HCT116 (cell line): ENCODE data around the gene ASPHD1. TPM values are rescaled to one million over a fixed set of nuclear protein-coding genes. Genes with fewer than 3 reads are reported as not detected.

Experiments used
- ATAC-seq: fragments of 200-7000 bp; cut with Tn5 transposase; 2 replicates; pipeline ENCODE4 v1.9.1; 2020; ENCODE audit warnings: mild to moderate bottlenecking, moderate library complexity
- BruUV-seq: library from RNA; stranded (reverse); fragments of 400-500 nt; replicated peaks from 2 replicates; lab custom pipeline; 2021; lab: Mats Ljungman, UMichigan
- CTCF ChIA-PET: fragments of 300-600 bp; sonication (Branson Sonifier 250); formaldehyde crosslinking; loops from one replicate; lab custom pipeline; 2021; ENCODE audit warnings: antibody characterized with exemption; lab: Charles Lee
- POLR2A ChIA-PET: fragments of 300-600, 350-600 bp; sonication (Branson Sonifier 250); formaldehyde crosslinking; loops from one replicate; lab custom pipeline; 2021; ENCODE audit warnings: antibody characterized with exemption; lab: Charles Lee
- RAD21 ChIA-PET, 2 experiments: fragments of 300-600 bp; sonication (Branson Sonifier 250); formaldehyde crosslinking; loops; one replicate each; lab custom pipeline; 2023; ENCODE audit warnings: low total read pairs in 2 of 2; ENCODE audit not compliant: uncharacterized antibody in 2 of 2, unreplicated experiment in 2 of 2, low non-redundant PET in 1 of 2; lab: Charles Lee
- DNase-seq: peaks from one replicate; pipeline ENCODE4 v3.0.0-alpha.2; 2010; ENCODE audit warnings: low read depth, low spot score
- H2AFZ ChIP-seq: fragments of 200-600 bp; shearing (Covaris generic), sonication (generic); 2 replicates; pipeline ENCODE4 v1.6.1; 2017; ENCODE audit warnings: low read depth, mixed run types, mixed read lengths, antibody characterized with exemption, low read length; ENCODE audit not compliant: poor library complexity, severe bottlenecking
- H3K27ac ChIP-seq: 2 replicates; pipeline ENCODE4 v1.5.1; 2012; ENCODE audit warnings: low read depth, low read length
- H3K27me3 ChIP-seq: fragments of 200-600 bp; sonication (generic); 2 replicates; pipeline ENCODE4 v1.6.1; 2016; ENCODE audit warnings: mixed run types, low read length, mixed read lengths; ENCODE audit not compliant: insufficient read depth
- H3K36me3 ChIP-seq, 2 experiments: fragments of 200-500 bp in 1 of 2; fragments of 200-600 bp in 1 of 2; sonication (Bioruptor generic) in 1 of 2; sonication (generic) in 1 of 2; 2 replicates each; pipeline versions ENCODE4 v1.5.1 to v1.6.1; 2014 to 2016; ENCODE audit warnings: low read length in 2 of 2, inconsistent platforms in 1 of 2, mixed read lengths in 1 of 2, mixed run types in 1 of 2; ENCODE audit not compliant: insufficient read depth in 2 of 2, control insufficient read depth in 1 of 2
- H3K4me1 ChIP-seq, 2 experiments: fragments of 200-600 bp in 1 of 2; sonication (generic) in 1 of 2; 2 replicates each; pipeline versions ENCODE4 v1.5.1 to v1.6.1; 2012 to 2017; ENCODE audit warnings: low read length in 2 of 2, inconsistent platforms in 1 of 2, mild to moderate bottlenecking in 1 of 2, mixed read lengths in 1 of 2, mixed run types in 1 of 2, moderate library complexity in 1 of 2; ENCODE audit not compliant: insufficient read depth in 2 of 2, control insufficient read depth in 1 of 2
- H3K4me2 ChIP-seq: fragments of 200-600 bp; sonication (generic); 2 replicates; pipeline ENCODE4 v1.6.1; 2017; ENCODE audit warnings: mixed run types, low read length, mixed read lengths
- H3K4me3 ChIP-seq, 2 experiments: fragments of 200-600 bp in 1 of 2; sonication (generic) in 1 of 2; replicated peaks in 1 of 2; 2 replicates each; pipeline ENCODE4 v1.5.1; 2011 to 2016; ENCODE audit warnings: low read length in 2 of 2, control low read depth in 1 of 2, low read depth in 1 of 2, mild to moderate bottlenecking in 1 of 2, mixed read lengths in 1 of 2, mixed run types in 1 of 2
- H3K79me2 ChIP-seq: fragments of 200-600 bp; sonication (generic); 2 replicates; pipeline ENCODE4 v1.6.1; 2017; ENCODE audit warnings: mild to moderate bottlenecking, mixed run types, low read length, moderate library complexity, mixed read lengths; ENCODE audit not compliant: insufficient read depth
- H3K9ac ChIP-seq: fragments of 200-600 bp; sonication (generic); 2 replicates; pipeline ENCODE4 v1.6.1; 2016; ENCODE audit warnings: low read length, mixed read lengths
- H3K9me2 ChIP-seq: fragments of 200-600 bp; sonication (generic), shearing (Covaris generic); 2 replicates; pipeline ENCODE4 v1.6.1; 2017; ENCODE audit warnings: mixed run types, mild to moderate bottlenecking, moderate library complexity; ENCODE audit not compliant: insufficient read depth
- H3K9me3 ChIP-seq, 2 experiments: fragments of 200-500 bp in 1 of 2; fragments of 200-600 bp in 1 of 2; sonication (Bioruptor generic) in 1 of 2; sonication (generic) in 1 of 2; 2 replicates each; pipeline ENCODE4 v1.6.1; 2014 to 2017; ENCODE audit warnings: low read length in 2 of 2, mixed read lengths in 2 of 2, inconsistent platforms in 1 of 2, low read depth in 1 of 2, mild to moderate bottlenecking in 1 of 2, mixed run types in 1 of 2, moderate library complexity in 1 of 2; ENCODE audit not compliant: control insufficient read depth in 1 of 2, insufficient read depth in 1 of 2
- H4K20me1 ChIP-seq: fragments of 200-600 bp; sonication (generic), shearing (Covaris generic); 2 replicates; pipeline ENCODE4 v1.6.1; 2017; ENCODE audit warnings: mixed run types, mild to moderate bottlenecking, moderate library complexity; ENCODE audit not compliant: insufficient read depth
- CBX3 ChIP-seq: IDR thresholded peaks from 2 replicates; pipeline ENCODE4 v1.6.1; 2012; ENCODE audit warnings: low read depth
- CEBPB ChIP-seq: IDR thresholded peaks from 2 replicates; pipeline ENCODE4 v1.6.1; 2012; ENCODE audit warnings: low read depth
- MAX ChIP-seq: IDR thresholded peaks from 2 replicates; pipeline ENCODE4 v1.6.1; 2012
- POLR2A ChIP-seq: IDR thresholded peaks from 2 replicates; pipeline ENCODE4 v1.7.0; 2011; ENCODE audit warnings: borderline replicate concordance; ENCODE audit not compliant: insufficient read depth, insufficient read length; ENCODE audit errors: extremely low read depth
- POLR2AphosphoS5 ChIP-seq: IDR thresholded peaks from 2 replicates; pipeline ENCODE4 v1.6.1; 2011; ENCODE audit warnings: mild to moderate bottlenecking, low read depth, low read length, moderate library complexity
- RAD21 ChIP-seq: IDR thresholded peaks from 2 replicates; pipeline ENCODE4 v1.6.1; 2012; ENCODE audit warnings: low read depth, mild to moderate bottlenecking
- TCF7L2 ChIP-seq: IDR thresholded peaks from 2 replicates; pipeline ENCODE4 v1.7.0; 2011; ENCODE audit warnings: borderline replicate concordance, inconsistent platforms; ENCODE audit not compliant: insufficient read depth, insufficient read length; ENCODE audit errors: extremely low read depth
- intact Hi-C: fragments of 100-400 bp; cut with micrococcal nuclease; formaldehyde crosslinking; loops from 2 replicates; pipeline ENCODE4 v1.10.0; 2022
- total RNA-seq: library from RNA; stranded (reverse); gene quantifications from one replicate; pipeline ENCODE4 v1.2.1, GENCODE V29; 2021; ENCODE audit not compliant: unreplicated experiment

ASPHD1 gene
- total RNA-seq, 1 experiment from 2014 or later, result 18.4 TPM

DNA sequence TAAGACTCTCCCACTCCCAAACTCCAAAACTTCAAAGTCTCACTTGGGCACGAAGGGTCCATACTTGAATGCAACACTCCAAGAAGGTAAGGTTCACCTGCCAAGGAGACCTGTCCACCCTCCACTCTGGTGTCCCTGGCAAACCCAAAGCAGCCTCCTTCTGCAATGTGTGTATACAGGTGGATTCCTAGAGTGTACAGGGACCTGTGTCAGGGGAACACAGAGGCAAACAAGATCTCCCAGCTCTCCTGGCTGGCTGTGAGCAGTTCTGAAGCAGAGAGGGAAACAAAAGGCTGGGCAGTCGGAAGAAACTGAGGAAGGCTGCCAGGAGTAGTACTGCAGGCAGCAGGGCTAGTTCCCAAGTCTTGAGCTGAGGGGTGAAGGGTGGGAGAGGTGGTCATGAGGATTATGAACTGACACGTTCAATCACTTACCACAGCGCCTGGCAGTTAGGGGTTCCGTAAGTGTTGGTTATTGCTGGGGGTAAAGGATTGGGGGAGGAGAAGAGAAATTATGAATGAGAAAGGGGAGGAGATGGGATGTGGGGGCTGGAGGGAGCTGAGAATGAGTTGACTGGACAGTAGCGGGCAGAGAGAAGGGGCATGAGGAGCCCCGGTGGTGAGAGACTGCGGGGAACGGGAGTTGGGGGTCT, 24.9 kb downstream of the ASPHD1 start:
- DNase-seq (no peak), ATAC-seq (peak; percentile 25)
- Histone ChIP-seq H3K4me3 (peak overlapping the region; percentile 60 to 92), H3K9me3 (no peaks in the 10 kb centered on the region), H2AFZ (no peak overlapping the region), H3K4me1 (peaks cover 12 to 23% of the 10 kb centered on the region in 2 experiments), H3K27ac (peak overlapping the region; percentile 78), H3K36me3 (peaks cover 19 to 22% of the 10 kb centered on the region in 2 experiments; a peak in 3 of 4 replicates), H3K4me2 (peak overlapping the region; percentile 99), H3K79me2 (peaks cover 47% of the 10 kb centered on the region), H3K9me2 (no peaks in the 10 kb centered on the region), H3K9ac (peak overlapping the region; percentile 89), H3K27me3 (no peaks in the 10 kb centered on the region), H4K20me1 (no peaks in the 10 kb centered on the region)
- ChIA-PET POLR2A (interaction anchor here (0.6 to 2.5 kb wide), 5 partner anchors 11 to 725 kb away, joined by 3 to 9 read pairs (median 7); partner anchors contain the start of genes ASPHD1, PRR14 and SEZ6L2), CTCF (interaction anchor here (0.7 to 1.1 kb wide), 2 partner anchors 9 to 48 kb away, joined by 3 read pairs; partner anchors contain the start of gene TAOK2), RAD21 (interaction anchor here in 1 of 2 experiments (0.6 to 1.3 kb wide), 2 partner anchors 48 to 236 kb away, joined by 3 read pairs; no protein-coding TSS in a partner anchor)
- TF ChIP-seq RAD21, result no peak
- no peak for TF ChIP-seq CEBPB
- TF ChIP-seq TCF7L2, result no peak
- TF ChIP-seq CBX3, result no peak
- TF ChIP-seq POLR2AphosphoS5, result no peak
- TF ChIP-seq MAX, result no peak
- TF ChIP-seq POLR2A, result no peak
- BruUV-seq, result no TSS peak
- intact Hi-C loops, result loop anchor here (5.0 kb wide), 1 partner anchor 47 kb away; the partner anchor contains the start of gene TAOK2
